A549 treated with CpdA at 1 μM for 4 hours (cell line): ENCODE data around the gene OR4D2. TPM values are rescaled to one million over a fixed set of nuclear protein-coding genes. Genes with fewer than 3 reads are reported as not detected.

Experiments
- total RNA-seq: library from RNA; stranded (reverse); fragments of 200-300 nt; extraction: Qiagen RNA extraction; gene quantifications from 5 replicates; pipeline ENCODE4 v1.2.3, GENCODE V29; 2022; ENCODE audit warnings: low read depth

Gene OR4D2
- total RNA-seq = not detected in 5 replicates

GRCh38 chr17:58166682-58167081 is at the start of gene OR4D2:
Gene OR4D2 (plus strand): TSS chr17:58166982. CDS start chr17:58169656, 2,674 bp downstream.

GRCh38 chr17:58147930-58148434 is 18.8 kb upstream of the OR4D2 start, which contains the start of gene OR4D1:
Gene OR4D1 (plus strand): TSS chr17:58148384. CDS start chr17:58155154, 6,770 bp downstream.

GRCh38 chr17:58192612-58193011 is 25.8 kb downstream of the OR4D2 start, which contains the start of gene EPX:
Gene EPX (plus strand): TSS chr17:58192726. CDS start chr17:58192847, 121 bp downstream.

GRCh38 chr17:58219007-58219788 is 52.4 kb downstream of the OR4D2 start, which contains the start of gene MKS1:
Gene MKS1 (minus strand): TSS chr17:58219255. CDS start chr17:58219230, 25 bp downstream.

Other genes with a start within 250 kb of the OR4D2 start
- gene CUEDC1, start 211.6 kb upstream of the OR4D2 start, total RNA-seq = 47.4 to 55.3 TPM (median 51.3 TPM) in 5 replicates
- gene VEZF1, start 178.7 kb upstream of the OR4D2 start, total RNA-seq = 38.2 to 44.4 TPM (median 42.6 TPM) in 5 replicates
- gene SRSF1, start 159.7 kb upstream of the OR4D2 start, total RNA-seq = 257 to 295 TPM (median 264 TPM) in 5 replicates
- 20.0 to 23.6 TPM (median 22.9 TPM) in 5 replicates for gene DYNLL2, start 83.6 kb upstream of the OR4D2 start, total RNA-seq
- 0.01 to 0.03 TPM in 2 of 5 replicates, not detected in the others for gene OR4D1, start 18.6 kb upstream of the OR4D2 start, total RNA-seq
- not detected in 5 replicates for gene EPX, start 25.7 kb downstream of the OR4D2 start, total RNA-seq
- gene MKS1, start 52.3 kb downstream of the OR4D2 start, total RNA-seq = 9.4 to 12.3 TPM (median 12.1 TPM) in 5 replicates
- not detected in 5 replicates for gene LPO, start 71.6 kb downstream of the OR4D2 start, total RNA-seq
- gene MPO, start 114.0 kb downstream of the OR4D2 start, total RNA-seq = not detected in 5 replicates
- gene TSPOAP1, start 161.8 kb downstream of the OR4D2 start, total RNA-seq = not detected in 5 replicates
- gene SUPT4H1, start 185.2 kb downstream of the OR4D2 start, total RNA-seq = 92.6 to 176 TPM (median 152 TPM) in 5 replicates